ENCODE data around the gene NUP214. TPM values are rescaled to one million over a fixed set of nuclear protein-coding genes. Genes with fewer than 3 reads are reported as not detected.

The NUP214 gene
- total RNA-seq, 1 experiment from 2014 or later, result 52.3 TPM

- H3K4me3 Mint-ChIP-seq (ENCODE audit: unreplicated experiment), result peak overlapping the region; percentile 79
- peak overlapping the region; percentile 54 for H3K4me3 ChIP-seq (ENCODE audit: low read depth, low read length)
- no peaks in the 10 kb centered on the region for H3K36me3 ChIP-seq (ENCODE audit: control insufficient read depth, insufficient read depth, low read length)
- H3K4me1 Mint-ChIP-seq (ENCODE audit: low read depth, unreplicated experiment), result peaks cover under 1% of the 10 kb centered on the region
- no peaks in the 10 kb centered on the region for H3K9me3 ChIP-seq
- no peak for DNase-seq
- ChIA-PET CTCF (no interaction called here), POLR2A (no interaction called here)
- no TSS peak for BruUV-seq (replicated peaks)
- H3K9me3 Mint-ChIP-seq (ENCODE audit: unreplicated experiment), result no peaks in the 10 kb centered on the region
- intact Hi-C loops (cut with micrococcal nuclease; ENCODE audit: unreplicated experiment), result loop anchor here (1.0 to 5.0 kb wide), 2 partner anchors 60 to 99 kb away; no protein-coding TSS in a partner anchor
- no peak overlapping the region for H3K27ac Mint-ChIP-seq (ENCODE audit: unreplicated experiment)
- H3K36me3 Mint-ChIP-seq (ENCODE audit: insufficient read depth, unreplicated experiment), result no peaks in the 10 kb centered on the region
- no peaks in the 10 kb centered on the region; the same call in 1 of the 2 replicates for H3K27me3 ChIP-seq (replicated peaks; ENCODE audit: control insufficient read depth, insufficient read depth, low read length)
- peaks cover 7% of the 10 kb centered on the region for H3K4me1 ChIP-seq
- H3K27me3 Mint-ChIP-seq (ENCODE audit: insufficient read depth, unreplicated experiment), result peaks cover 9% of the 10 kb centered on the region
- no peak for TF ChIP-seq CTCF (IDR thresholded peaks at IDR 0.05; ENCODE audit: insufficient read depth in 1 of 2, low read depth in 1 of 2, low read length in 1 of 2, severe bottlenecking in 1 of 2, unreplicated experiment in 1 of 2)
Observed at GRCh38 chr9:131276891-131277286, 151.5 kb downstream of the NUP214 start.

GRCh38 chr9:131277287-131277909 lies 152.0 kb downstream of the NUP214 start:
- no peak for TF ChIP-seq CTCF (IDR thresholded peaks at IDR 0.05; ENCODE audit: insufficient read depth in 1 of 2, low read depth in 1 of 2, low read length in 1 of 2, severe bottlenecking in 1 of 2, unreplicated experiment in 1 of 2)
- ChIA-PET POLR2A (no interaction called here), CTCF (no interaction called here)
- Histone ChIP-seq H3K27me3 (replicated peaks; ENCODE audit: control insufficient read depth, insufficient read depth, low read length) (peaks cover 1% of the 10 kb centered on the region), H3K9me3 (no peaks in the 10 kb centered on the region), H3K4me3 (ENCODE audit: low read depth, low read length) (peak overlapping the region; percentile 54), H3K4me1 (peaks cover 7% of the 10 kb centered on the region), H3K36me3 (ENCODE audit: control insufficient read depth, insufficient read depth, low read length) (no peaks in the 10 kb centered on the region)
- peaks cover 6% of the 10 kb centered on the region for H3K4me1 Mint-ChIP-seq (ENCODE audit: low read depth, unreplicated experiment)
- H3K27ac Mint-ChIP-seq (ENCODE audit: unreplicated experiment), result no peak overlapping the region
- BruUV-seq (replicated peaks), result no TSS peak
- peaks cover 14% of the 10 kb centered on the region for H3K27me3 Mint-ChIP-seq (ENCODE audit: insufficient read depth, unreplicated experiment)
- H3K4me3 Mint-ChIP-seq (ENCODE audit: unreplicated experiment), result peak overlapping the region; percentile 79
- intact Hi-C loops (cut with micrococcal nuclease; ENCODE audit: unreplicated experiment), result loop anchor here (5.0 kb wide), 1 partner anchor 60 kb away; no protein-coding TSS in a partner anchor
- no peak for DNase-seq
- H3K36me3 Mint-ChIP-seq (ENCODE audit: insufficient read depth, unreplicated experiment), result no peaks in the 10 kb centered on the region
- H3K9me3 Mint-ChIP-seq (ENCODE audit: unreplicated experiment), result no peaks in the 10 kb centered on the region

- Mint-ChIP-seq H3K27ac (ENCODE audit: unreplicated experiment) (no peak overlapping the region), H3K4me1 (ENCODE audit: low read depth, unreplicated experiment) (peaks cover 7% of the 10 kb centered on the region), H3K9me3 (ENCODE audit: unreplicated experiment) (no peaks in the 10 kb centered on the region), H3K4me3 (ENCODE audit: unreplicated experiment) (peak overlapping the region; percentile 79), H3K36me3 (ENCODE audit: insufficient read depth, unreplicated experiment) (no peaks in the 10 kb centered on the region), H3K27me3 (ENCODE audit: insufficient read depth, unreplicated experiment) (peaks cover 14% of the 10 kb centered on the region)
- CTCF ChIA-PET, result no interaction called here
- H3K9me3 ChIP-seq, result no peaks in the 10 kb centered on the region
- no peaks in the 10 kb centered on the region for H3K36me3 ChIP-seq (ENCODE audit: control insufficient read depth, insufficient read depth, low read length)
- no peak for TF ChIP-seq CTCF (IDR thresholded peaks at IDR 0.05; ENCODE audit: insufficient read depth in 1 of 2, low read depth in 1 of 2, low read length in 1 of 2, severe bottlenecking in 1 of 2, unreplicated experiment in 1 of 2)
- DNase-seq, result peak; percentile 73 to 84
- BruUV-seq (replicated peaks), result no TSS peak
- peaks cover 7% of the 10 kb centered on the region for H3K4me1 ChIP-seq
- intact Hi-C loops (cut with micrococcal nuclease; ENCODE audit: unreplicated experiment), result loop anchor here (5.0 kb wide), 1 partner anchor 59 kb away; no protein-coding TSS in a partner anchor
- H3K4me3 ChIP-seq (ENCODE audit: low read depth, low read length), result peak overlapping the region; percentile 54
- peaks cover 1% of the 10 kb centered on the region for H3K27me3 ChIP-seq (replicated peaks; ENCODE audit: control insufficient read depth, insufficient read depth, low read length)
- POLR2A ChIA-PET, result interaction anchor here (0.5 kb wide), 1 partner anchor 105 kb away, joined by 8 read pairs; no protein-coding TSS in a partner anchor
Observed at GRCh38 chr9:131277910-131278701, 152.7 kb downstream of the NUP214 start.
